GM21825 (cell line): Measurements from ENCODE around the gene SPG21.
A peak's percentile ranks its signal among the peaks of the same experiment; 100 is the strongest.

Source experiments
- ATAC-seq: cut with Tn5 transposase; IDR thresholded peaks from one replicate; pipeline ENCODE4 v1.9.1; 2021; ENCODE audit warnings: mild to moderate bottlenecking, moderate library complexity; ENCODE audit not compliant: unreplicated experiment

The SPG21 gene

DNA sequence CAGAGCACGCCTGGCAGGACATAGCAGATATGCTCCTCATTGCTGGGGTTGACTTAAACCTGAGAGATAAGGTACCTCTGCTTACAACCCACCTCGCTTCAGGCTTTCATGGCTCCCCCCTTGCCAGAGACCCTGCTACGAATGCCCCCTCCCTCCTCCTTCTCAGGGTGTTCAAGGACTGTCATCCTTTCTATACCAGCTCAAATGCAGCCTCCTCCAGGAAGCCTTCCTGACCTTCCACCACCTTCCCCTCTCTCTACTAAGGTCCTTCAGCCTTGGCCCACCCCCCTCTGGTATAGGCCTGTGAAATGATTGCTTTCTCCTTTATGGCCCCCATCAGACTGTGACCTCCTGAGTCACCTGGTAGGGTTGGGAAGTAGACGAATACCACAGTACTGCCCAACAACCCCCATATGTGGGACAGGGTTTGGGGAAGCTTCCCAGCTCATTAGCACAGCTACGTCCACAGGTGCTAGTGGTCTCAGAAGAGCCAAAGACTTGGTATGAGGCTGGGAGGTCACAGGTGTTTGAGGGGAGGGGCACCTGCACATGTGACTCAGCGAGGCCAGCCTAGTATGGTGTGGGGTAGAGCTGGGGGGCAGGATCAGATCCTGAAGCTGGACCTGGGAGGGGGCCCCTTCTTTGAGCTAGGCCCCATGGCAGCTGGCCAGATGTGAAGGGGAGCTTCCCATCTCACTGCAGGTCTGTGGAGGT lies 46.0 kb downstream of the SPG21 start:
- ATAC-seq, result no peak

DNA sequence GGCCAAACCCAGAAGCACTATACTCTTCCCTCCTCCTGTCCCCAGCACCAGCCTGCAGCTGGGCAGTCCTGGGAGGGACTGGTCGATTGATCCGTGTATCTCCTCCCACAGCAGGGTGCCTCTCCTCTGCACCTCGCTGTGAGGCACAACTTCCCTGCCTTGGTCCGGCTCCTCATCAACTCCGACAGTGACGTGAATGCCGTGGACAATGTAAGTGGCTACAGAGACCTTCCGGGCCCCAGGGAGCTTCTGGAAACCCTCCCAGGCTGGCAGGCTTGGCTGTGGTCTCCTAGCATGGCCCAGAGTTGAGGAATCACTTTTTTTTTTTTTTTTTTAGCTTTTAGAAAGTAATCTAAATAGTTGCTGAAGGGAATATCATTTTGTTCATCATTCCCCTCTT lies 47.4 kb downstream of the SPG21 start:
- no peak for ATAC-seq

DNA sequence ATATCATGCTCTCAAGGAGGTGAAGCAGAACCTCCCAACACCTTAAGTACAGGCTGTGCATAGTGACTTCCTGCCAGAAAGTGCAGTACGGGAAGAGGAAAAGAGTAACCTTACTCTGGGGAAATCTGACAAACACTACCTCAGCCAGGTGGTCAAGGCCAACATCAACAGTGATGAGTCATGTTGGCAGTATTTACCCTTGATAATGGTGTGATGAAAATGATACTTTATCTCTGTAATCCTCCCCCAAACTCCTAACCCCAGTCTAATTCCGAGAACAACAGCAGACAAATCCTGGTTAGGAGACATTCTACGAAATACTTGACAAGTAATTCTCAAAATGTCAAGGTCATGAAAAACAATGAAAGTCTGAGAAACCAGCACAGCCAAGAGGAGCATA lies 51.5 kb downstream of the SPG21 start:
- no peak for ATAC-seq

DNA sequence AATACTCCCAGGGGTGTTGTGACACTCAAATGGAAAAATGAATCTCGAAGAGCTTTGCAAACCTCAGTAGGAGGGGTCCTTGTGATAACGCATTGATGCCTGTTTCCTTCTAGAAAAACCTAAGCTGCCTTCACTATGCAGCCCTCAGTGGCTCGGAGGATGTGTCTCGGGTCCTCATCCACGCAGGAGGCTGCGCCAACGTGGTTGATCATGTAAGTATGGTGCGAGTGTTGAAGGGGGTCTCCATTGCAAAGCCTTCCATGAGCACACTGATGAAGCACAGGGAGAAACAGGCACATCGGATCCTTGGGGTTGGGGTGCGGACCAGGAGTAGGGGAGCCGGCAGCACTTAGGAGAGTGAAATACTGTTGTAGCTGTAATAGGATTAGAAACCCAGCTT lies 55.7 kb downstream of the SPG21 start:
- no peak for ATAC-seq

DNA sequence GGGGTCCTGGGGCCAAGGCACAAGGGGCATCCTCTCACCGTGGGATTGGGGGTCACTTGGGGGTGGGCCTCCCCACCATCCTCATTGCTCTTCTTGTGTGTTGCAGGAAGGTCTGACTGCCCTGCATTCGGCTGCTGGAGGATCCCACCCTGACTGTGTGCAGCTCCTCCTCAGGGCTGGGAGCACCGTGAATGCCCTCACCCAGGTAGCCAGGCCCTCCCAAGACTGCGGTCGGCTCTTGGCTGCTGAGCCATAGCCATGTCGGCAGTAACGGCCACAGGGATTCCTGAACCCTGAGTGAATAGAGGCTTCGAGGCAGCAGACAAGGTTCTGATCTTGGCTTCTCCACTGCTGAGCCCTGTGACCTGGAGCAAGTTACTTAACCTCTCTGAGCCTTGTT lies 58.3 kb downstream of the SPG21 start:
- no peak for ATAC-seq

DNA sequence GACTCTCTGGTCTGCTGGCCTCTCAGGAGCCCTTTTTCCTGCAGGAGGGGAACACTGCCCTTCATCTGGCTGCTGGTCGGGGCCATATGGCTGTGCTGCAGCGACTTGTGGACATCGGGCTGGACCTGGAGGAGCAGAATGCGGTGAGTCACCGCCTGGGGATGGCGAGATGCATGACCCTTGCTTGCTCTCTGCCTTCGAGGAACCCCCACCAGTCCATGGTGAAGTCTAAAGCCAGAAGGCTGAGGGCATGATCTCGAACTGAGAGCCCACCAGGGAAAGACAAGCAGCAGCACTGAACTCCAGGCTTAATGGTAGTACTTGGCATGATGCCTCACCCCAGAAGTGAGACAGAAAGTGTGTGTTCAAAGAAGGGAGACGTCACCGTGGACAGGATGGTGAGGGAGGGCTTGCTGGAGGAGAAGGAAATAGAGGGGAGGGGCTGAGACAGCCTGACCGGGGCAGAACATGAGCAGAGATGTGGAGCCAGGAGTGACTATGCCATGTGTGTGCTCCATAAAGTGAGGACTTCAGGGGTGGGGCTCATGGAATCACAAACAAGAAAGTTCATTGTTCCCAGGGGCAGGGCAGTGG lies 58.8 kb downstream of the SPG21 start:
- ATAC-seq, result no peak

DNA sequence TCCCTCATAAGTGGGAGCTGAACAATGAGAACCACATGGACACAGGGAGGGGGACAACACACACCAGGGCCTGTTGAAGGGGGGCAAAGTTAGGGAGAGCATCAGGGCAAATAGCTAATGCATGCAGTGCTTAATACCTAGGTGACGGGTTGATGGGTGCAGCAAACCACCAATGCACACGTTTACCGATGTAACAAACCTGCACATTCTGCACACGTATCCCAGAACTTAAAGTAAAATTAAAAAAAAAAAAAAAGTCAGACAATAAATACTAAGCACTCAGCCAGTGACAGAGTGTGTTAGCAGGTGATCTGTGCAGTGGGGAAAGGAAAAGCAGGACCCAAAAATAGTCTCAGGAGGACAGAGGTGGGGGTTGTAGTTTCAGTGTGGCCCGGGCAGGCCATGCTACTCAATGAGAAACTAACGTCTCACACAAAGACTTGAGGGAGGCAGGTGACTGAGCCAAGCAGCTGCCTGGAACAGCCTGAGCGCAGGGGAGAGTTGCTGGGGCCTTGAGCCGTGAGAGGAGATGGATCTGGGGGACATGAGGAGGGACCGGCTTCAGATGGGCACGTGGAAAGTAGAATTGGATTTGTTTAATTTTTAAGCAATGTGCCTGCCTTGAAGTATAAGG lies 59.6 kb downstream of the SPG21 start:
- peak; percentile 63 for ATAC-seq

DNA sequence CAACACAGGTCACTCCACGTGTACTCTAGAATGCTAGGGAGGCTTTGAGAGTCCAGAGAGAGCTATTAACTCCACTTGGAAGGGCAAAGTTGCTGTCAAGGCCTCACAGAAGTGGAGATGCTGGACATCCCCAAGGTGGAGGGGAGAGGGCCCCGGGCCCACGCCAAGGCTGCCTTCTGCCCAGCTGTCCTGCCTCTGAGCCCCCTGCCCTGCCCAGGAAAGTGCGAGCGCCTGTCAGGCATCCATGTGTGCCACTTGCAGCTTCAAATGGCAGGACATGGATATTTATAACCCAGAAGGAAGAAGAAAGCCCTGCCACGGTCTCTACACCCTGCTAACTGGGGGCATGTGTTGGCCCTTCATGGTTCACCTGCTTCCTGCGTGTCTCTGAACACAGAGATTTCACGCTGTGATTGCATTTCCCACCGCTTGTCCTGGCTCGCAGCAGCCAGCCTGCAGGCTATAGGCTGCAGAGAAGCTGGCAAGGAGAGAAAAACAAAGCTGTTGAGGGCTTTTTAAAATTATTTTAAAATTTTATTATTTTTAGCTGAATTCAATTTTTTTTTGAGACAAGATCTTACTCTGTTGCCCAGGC lies 61.0 kb downstream of the SPG21 start:
- ATAC-seq, result no peak

DNA sequence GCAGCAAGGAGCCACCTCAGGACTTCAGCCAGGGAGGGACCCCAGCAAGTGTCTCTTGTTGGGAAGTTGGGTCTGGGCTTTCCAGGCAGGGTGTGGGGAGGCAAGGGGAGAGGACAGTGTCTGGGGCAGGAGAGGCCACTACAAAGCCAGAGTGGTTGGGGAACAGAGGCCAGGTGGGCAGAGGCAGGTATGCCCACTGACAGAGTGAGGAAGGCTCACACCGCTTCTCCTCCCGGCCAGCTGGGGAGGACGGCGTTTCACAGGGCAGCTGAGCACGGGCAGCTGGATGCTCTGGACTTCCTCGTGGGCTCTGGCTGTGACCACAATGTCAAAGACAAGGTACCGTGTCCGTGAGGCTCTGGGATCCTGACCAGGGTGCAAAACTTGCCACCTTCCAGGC lies 63.1 kb downstream of the SPG21 start:
- ATAC-seq, result no peak

DNA sequence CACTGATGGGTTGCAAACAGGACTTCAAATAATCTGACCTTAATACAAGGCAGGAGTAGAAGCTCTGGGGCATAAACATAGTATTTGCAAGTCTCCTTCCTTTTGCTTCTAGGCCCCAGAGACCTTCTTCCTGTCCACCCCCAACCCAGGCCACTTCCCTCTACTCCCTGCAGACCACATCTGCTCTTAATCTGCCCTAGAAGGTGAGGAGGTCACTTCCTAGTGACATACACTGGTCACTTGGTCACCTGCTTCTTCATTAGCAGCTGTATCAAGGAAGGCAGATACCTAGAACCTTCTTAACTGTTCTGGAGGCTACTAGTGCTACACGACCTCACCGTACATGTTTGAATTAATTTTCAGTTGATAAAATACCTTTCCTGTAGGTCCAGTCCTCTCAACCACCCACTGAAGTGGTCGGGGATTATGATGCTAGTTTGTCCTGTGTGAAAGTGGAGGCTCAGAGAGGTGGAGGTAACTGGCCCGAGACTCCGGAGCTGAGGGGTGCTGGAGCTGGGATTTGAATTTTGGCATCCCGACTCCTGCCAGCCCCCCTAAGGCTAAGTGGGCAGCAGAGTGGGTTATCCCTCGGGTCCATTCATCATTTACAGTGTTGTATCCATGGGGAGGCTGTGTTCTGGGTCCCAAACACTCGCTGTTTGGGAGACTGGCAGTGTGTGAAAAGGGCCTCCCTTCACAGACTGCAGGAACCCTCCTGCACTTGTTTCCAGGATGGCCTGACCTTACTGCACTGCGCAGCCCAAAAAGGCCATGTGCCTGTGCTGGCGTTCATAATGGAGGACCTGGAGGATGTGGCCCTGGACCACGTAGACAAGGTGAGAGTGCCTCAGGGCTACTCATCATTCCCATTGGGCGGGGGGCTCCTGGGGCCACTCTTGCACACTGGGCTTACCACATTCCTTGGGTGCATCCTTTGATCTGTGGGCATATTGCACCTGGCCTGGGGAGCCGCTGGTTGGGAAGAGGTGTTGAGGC lies 64.1 kb downstream of the SPG21 start:
- no peak for ATAC-seq

DNA sequence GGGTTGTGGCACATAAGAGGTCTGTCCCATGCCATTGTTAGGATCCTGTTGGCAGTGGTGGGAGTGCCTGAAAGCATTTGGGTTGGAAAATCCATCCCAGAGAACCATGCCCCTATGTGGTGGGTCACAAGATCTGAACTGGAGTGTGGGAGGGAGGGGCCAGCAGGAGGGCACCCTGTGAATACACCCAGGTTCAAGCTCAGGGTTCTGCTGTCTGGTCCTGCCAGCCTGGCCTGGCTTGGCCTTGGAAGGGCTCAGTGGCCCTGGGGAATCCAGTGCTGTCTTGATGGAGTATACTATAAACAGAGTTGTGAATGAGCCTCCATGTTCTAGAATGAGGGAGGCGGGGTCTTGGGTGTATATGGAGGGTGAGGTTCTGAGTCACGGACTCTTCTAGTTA lies 66.2 kb downstream of the SPG21 start:
- ATAC-seq, result no peak

DNA sequence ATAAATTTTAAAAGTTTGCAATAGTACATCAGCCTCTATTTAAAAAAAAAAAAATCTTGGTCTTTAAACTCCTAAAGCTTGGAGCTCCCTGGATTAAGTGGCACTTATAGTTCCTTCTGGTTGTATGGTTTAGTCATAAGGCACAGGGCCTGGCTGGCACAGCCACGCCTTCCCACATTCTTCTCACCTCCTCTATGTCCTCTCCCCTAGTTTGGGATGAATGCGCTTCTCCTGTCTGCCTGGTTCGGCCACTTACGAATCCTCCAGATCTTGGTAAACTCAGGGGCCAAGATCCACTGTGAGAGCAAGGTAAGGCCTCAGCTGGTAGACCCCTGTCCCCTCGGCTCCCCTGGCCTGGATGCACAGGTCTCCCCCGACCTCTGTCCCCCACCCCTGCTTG lies 68.0 kb downstream of the SPG21 start:
- ATAC-seq, result no peak

DNA sequence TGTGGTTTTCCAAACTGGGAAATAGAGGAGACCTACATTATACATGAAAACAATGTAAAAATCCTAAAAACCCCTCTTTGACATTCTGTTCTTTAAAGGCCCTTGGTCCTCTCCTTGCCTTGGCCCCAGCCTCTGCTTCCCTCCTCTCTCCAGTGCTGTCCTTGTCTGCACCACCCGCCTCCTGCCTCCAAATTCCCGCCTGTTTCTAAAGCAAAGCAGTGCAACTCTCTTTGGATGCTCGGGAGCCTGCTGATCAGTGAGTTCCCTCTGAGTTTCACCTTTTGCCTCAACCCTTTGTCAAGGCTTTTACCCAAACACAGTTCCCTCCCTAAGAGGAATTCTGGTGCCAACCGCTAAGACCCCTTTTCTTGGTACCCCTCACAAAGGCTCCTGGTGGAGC lies 70.0 kb downstream of the SPG21 start:
- no peak for ATAC-seq

DNA sequence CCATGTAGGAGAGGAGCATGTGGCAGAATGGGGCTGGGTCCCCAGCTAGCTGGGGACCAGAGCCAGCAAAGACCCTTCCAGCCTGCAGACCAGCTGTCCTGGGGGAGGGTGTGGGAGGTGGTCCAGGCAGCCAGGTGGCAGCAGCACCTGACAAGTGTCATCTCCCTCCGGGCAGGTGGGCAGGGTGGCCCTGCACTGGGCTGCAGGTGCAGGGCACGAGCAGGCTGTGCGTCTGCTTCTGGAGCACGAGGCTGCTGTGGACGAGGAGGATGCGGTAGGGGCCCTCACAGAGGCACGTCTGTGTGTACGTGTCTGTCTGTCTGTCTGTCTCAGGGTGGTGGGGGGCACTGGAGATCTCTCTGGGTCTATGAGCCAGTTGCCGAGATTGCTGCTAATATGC lies 72.5 kb downstream of the SPG21 start:
- ATAC-seq, result no peak

DNA sequence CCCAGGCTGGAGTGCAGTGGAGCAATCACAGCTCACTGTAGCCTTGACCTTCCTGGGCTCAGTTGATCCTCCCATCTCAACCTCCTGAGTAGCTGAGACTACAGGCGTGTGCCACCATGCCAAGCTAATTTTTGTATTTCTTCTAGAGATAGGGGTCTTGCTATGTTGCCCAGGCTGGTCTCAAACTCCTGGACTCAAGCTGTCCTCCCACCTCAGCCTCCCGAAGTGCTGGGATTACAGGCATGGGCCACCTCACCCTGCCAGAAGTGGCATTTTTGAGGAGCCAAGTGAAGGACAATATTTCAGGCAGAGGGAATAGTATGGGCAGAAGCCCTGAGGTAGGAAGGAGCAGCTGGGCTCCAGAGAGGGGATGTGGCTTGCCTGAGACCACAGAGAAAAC lies 73.3 kb downstream of the SPG21 start:
- ATAC-seq, result no peak

DNA sequence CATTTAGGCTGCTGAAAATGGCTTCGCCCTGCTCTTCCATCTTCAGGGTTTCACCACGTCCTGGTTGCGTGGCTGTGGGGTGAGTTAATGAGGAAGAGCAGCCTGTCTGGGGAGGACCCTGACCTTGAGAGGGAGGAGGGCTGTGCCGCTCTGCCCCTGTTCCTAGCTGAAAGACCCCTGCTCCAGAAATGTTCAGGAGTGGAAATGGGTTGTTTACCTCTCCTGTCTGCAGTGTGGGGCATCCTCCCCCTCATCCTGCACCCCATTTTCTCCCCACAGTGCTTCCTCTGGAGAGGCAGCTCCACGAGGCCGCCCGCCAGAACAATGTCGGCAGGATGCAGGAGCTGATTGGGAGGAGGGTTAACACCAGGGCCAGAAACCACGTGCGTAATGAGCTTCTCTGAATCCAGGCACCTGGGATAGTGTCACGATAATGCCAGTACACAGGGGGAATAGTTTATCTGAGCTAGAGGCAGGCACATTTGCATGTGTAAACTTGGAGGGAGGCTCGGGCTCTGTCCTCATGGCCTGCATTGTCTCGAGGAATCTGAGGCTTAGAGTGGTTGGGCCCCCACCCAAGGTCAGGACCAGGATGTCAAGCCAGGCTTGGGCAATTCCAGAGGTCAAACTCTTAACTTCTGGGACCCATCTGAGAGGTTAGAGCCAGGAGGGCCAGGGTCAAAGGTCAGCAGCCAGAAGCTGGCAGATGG lies 74.0 kb downstream of the SPG21 start:
- ATAC-seq, result no peak
